GM21529 (cell line): ENCODE results near the gene CADM1.

Source experiments
- ATAC-seq: cut with Tn5 transposase; IDR thresholded peaks from one replicate; pipeline ENCODE4 v1.9.1; 2021; ENCODE audit not compliant: unreplicated experiment

CADM1 gene

DNA sequence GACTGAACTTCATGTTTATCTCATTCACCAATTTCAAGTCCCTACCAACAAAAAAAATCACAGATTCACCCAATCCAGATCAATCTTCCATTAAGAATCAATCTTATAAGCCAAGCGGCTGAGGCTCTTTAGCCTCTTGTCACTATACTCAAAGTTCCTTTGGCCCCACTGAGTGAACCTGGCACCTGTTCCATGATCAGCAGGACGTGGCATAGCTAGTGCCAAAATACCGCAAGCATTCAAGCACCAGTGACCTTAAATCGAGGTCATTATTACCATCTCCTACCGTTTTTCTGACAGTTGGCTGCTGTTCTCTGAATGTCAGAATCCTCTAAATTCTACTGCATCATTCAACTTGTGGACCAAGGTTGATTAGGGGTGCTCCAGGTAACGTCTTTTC lies 141.2 kb downstream of the CADM1 start:
- ATAC-seq, result no peak

DNA sequence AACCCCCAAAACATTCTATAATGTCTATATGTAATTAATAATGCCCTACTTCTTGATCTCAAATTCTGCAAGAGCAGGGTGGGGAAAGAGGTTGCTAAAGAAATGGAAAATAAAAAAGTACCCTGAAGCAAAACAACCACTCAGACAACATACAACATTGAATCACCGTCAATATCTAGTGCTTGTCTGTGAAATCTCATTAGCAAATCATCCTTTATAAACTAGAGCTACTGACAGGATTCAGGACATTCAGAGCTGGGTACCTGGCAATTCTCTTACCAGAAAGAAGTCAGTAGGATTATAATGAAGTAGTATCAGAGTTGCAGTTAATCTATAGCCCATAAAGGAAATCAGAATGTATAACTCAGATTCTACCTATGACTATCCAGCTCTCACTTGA lies 143.2 kb downstream of the CADM1 start:
- no peak for ATAC-seq

DNA sequence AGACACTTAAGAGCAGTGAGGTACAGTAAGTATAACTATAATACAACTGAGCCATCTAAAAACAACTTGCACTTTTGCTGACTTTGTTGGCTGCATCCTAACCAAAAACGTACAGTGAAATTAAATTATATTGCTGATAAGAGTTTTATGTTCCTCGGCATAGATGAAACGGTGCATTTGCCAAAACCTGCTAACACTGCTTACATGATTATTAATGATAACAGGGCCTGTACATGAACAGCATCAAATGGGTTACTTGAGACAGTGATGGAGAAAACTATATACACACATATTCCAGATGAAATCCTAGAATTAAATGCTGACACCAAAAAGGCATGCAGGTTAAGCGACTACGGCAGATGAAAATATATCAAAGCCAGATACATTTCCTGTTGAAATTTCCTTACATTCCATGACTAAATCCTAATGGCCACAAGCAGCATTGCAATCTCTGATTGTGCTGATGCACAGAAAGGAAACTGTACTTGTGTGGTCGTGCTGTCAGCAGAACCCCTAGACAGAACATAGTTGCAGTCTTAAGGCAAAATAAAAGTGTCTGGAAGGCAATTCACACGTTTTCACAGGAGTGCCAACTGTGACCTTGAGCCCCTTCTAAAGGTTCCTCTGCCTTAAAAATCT lies 143.9 kb downstream of the CADM1 start:
- ATAC-seq, result no peak

DNA sequence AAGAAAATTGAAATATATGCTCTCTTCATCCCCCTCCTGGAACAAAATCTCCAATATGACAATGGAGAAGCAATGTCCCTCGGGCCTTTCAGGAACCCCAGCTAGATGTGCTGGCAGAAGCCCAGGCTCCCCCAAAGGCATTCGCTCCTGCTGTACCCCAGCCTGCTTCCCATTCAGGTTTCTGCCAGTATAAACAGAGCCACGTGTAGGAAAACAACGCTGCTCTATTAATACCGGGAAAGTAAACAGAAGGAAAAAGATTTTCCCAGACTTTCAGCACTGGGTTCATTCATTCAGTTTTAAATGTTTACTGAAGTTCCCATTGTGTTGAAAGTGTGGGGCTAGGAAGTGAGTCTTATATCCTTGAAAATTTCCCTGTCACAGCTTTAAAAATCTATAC lies 147.1 kb downstream of the CADM1 start:
- ATAC-seq, result no peak

DNA sequence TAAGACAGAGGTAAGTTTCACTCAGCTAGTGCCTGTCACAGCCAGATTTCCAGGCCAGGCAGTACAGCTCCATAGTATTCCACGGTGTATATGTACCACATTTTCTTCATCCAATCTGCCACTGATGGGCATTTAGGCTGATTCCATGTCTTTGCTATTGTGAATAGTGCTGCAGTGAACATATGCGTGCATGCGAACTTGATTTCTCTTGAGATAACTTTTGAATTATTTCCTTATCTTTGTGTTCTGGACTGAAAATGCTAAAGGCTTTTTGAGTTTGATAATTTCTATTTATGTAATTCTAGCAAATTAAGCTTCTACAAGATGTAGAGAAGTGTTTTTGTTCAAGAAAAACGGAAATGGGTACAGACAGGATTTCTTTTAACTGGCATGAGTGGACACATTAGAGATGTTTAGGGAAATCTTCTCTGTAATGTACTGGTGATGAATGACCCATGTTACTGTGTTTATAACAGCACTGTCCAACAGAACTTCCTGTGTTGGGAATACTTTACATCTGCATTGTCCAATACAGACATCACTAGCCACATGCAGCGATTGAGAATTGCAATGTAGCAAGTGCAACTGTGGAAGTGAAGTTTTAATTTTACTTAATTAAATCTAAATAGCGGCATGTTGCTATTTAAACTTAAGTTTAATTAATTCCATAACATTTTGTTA lies 151.3 kb downstream of the CADM1 start:
- ATAC-seq, result no peak

DNA sequence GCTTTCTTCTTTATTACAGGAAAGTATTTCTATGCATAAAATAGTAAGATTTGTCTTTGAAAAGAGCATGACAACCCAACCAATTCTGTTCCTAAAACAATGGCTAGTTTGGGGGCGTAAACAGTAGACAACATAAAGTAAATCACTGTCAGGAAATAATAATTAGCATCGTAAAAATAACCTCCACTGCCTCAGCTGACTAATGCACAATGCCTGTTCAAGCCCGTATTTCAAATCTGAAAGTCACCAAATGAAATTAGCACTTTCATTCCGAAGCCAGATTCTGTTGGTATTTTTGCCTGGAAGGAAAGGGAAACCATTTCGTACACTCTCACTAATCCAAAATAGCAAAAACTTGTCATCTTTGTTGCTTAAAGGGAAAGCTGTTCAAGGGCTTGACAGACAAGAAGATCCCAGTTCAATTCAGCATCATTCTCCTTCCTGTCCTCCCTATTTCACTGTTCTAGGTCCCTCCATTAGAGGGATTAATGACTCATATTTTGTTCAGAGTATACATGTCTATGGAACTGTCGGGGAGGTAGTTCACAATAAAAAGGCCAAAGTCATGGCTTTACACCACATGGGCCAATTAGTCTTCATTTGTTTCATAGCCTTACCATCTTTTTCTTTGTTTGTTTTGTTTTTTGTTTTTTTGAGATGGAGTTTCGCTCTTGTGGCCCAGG lies 154.7 kb downstream of the CADM1 start:
- ATAC-seq, result no peak

DNA sequence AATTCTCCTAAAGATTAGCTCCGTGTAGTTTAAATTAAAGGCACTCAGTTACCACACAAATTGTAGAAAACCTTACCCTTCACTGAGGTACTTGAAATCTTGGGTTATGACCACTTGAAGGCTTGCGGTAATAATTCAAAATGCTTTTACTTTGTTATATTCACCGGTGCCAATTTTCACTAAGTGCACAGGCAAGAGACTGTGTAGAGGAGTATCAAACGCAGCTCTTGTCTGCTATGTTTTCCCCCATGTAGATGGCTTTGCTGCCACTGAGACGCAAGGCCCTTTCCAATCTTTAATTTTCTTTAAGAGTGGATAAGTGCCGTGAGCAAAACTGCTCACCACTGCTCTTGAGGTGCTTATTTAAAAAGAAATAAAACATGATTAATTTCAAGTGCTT lies 155.8 kb downstream of the CADM1 start:
- ATAC-seq, result no peak

DNA sequence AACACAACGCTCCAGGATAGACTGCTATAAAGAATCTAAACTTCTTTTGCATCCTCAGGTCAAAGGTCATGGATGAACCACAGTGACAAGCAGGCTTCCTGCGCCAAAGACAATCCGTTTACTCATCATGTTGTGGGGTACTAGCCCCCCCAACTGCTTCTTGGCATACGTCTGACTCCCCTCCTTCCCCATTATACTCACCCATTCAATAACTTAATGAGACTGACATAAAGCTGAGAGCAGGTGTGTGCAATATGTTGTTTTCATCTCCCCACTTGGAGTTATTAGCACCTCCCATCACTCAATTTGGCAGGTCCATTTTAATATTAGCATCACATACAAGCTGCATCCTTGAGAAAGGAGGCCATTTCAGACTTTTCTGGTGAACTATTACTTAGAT lies 157.1 kb downstream of the CADM1 start:
- no peak for ATAC-seq

DNA sequence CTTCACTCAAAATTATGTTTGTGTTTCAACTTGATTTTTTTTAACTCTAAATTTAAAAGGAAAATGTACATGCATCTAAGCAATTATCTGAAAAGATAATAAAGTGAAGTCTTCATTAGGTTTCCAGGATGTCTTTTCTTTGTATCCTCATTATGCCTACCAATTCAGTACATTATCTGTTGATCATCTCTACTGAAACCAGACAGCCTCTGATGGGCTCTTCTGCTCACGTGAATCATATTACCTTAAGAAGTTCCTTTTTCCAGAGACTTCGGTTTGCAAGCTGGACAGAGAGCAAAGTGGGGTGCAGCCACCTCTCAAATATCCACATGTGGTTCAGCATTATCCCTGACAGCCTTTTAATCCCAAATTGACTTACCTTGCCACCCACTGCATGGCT lies 158.4 kb downstream of the CADM1 start:
- no peak for ATAC-seq

DNA sequence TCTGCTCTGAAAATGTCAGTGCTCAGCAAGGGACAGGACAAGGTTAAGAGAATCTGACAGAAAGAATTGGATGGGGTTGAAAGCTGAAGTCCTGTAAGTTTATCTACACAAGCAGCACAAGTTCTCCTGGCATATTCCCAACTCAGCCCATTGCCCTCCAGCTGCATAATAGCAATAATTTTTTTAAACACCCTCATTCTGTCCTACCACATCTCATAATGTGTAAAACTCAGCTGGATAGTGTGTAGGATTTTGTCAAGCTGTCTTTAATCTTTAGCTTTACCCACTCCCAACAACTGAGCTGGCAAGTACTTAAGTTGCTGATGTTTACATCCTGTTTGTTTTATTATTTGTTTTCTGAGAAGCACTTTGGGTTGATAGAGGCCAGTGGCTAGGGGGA lies 158.9 kb downstream of the CADM1 start:
- ATAC-seq, result no peak

DNA sequence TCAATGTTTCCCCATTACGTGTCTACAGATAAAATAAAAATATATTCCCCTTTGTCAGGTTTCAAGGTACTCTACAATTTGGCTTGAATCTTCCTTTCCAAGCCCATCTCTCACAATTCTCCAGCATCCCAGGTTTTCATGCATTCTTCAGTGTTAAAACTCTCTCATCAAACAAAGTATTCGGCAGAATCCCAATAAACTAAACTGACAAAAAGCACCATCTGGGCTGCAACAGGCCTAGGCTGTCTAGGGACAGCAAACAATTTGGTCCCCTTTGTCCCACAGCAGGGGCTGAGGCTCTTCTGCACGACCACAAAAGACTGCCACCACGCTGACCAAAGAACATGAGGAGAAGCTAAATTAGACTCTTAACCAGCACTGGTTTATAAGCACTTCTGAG lies 159.4 kb downstream of the CADM1 start:
- no peak for ATAC-seq

DNA sequence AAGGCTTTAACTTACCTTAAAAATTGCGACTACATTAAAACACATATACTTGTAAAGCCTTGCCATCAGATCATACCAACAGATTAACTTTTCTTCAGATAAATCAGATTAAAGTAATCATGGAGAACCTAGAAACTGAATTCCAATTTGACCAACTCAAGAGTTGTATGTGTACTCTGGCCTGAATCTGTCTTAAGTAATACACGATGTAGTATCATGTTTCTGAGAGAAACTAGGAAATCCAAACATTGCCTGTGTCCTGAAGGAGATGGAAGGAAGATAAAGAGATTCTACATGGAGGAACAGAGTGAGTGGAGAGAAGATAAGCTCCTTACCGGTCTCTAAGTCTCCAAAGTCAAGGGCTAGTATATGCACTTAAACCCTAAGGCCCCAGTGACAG lies 162.1 kb downstream of the CADM1 start:
- no peak for ATAC-seq

DNA sequence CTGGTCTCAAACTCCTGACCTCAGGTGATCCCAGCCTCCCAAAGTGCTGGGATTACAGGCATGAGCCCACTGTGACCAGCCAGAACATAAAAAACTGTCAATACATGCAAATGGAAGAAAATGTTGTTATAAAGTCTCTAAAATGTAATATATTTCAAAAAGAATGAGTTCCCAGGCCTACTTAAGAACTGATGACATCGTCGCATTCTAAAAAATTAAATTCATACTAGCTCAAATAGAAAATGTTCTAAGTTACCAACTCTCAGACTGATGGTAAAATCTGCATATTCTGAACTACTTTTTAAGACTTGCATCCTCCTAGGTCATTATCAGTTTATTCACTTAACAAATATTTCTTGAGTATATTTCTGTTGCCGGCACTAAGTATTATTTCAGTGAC lies 163.3 kb downstream of the CADM1 start:
- ATAC-seq, result no peak

DNA sequence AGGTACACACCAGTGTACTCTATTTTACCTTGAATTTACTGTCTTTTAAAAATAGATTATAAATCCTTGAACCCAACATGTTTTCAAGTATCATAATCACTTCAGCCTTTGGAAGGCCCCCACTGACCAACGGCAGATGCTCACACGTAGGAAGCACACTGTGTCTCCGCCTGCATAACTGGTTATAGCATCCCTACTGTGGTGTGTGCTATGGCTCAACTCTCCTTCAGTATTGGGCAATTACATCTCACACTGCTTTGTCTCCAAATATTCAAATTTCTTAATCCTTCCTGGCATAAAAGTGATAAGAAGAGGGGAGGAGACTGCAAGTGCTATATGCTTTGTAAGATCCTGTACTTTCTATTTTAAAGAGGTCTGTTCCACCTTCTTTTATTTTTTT lies 165.7 kb downstream of the CADM1 start:
- ATAC-seq, result no peak

DNA sequence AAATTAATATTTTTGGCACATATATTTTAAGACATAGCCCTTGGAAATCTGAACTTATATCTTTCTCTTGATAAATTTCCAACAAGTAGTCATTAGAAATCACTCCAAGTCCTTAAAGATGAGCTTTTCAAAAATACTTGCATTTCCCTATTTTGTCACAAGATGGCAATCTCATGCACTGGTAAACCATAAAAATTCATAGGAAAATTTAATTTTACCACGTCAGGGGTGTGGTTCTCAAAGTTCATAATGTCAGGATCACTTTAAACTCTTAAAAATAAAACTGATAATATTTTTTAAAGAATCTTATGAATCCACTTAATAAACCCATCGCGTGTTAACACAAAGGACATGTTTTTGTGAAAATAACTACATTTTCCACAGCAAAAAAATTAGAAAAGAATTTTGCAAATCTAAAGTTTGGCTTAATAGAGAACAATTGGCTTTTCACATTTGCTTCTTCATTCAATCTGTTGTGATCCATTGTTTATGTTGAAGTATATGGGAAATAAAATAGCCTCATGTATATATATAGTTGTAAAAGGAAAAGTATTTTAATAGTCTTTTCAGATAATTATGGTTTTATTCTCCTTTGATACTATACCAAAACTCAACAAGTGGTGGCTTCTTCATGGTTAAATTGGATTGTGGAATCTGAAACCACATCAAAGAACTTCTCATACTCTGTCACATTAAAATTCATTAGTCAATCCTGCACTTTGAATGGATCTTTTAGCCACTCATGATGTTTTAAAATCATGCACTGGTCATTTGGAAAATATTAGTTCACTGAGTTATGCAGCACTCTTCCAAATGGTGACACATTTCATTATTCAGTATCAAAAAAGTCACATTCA lies 169.1 kb downstream of the CADM1 start:
- ATAC-seq, result no peak

DNA sequence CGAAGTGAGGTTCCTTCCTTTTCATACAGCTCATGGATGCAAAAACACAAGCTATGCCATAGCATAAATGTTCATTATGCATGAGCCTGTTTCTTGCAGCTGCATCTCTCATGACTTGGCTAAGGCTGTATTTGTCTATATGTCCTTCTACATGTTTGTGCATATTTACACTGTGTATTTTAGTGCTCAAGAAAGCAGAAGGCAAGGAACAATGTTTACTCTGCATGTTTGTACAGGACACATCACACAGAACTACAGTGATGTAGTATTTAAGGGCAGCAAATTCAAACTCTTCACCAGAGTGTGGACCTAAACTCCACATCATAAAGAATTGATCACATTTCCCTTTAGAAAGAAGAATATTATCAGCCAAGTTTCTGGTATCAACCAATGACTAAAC lies 170.3 kb downstream of the CADM1 start:
- ATAC-seq, result no peak

DNA sequence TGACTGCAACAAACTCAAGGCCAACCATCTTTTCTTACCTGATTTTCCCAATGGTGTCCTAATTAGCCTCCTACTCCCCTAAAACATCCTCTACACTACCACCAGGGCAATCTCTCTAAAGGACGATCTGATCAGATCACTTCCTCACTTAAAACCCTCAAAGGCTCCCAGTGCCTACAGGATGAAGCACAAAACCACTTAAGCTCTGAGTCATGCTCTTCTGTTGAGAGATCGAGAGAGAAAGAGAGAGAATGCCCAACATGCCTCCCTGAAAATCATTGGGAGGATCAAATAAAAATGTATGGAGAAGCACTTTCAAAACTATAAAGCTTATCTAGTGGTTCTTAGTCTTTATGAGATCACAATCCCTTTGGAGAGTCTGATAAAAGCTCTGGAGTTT lies 171.1 kb downstream of the CADM1 start:
- no peak for ATAC-seq

DNA sequence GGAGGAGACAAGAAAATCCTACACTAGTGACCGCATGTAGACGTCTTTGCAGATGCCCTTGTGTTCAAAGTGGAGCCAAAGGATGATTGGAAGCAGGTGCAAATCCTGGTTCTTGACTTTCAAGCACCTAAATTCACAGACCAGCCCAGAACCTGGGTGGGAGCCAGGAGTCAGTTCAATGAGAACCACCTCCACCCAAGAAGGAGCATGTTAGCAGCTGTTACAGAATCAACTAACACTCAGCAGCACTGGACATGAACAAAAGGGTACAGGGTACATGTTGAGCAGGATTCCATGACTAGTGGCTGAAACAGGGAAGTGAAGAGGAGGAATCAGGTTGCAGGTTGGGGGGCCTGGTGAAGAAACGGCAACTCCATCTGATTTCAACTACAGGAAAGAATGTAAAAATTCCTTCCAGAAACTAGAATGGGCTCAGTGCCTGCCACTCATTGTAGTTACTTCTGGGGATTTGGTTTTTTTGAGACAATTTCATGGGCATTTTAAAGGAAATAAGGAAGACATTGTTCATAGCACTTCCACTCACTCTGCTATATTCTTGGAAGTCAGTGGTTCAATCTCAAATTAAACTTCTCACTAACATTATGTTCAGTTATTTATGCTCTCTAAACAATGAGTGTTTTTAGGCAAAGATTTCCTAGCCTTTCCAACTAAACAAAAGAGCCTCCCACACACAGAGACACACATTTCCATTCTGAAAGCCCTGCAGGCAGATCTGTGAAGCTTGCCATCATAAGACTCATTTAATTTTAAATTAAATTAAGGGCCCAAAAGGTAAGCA lies 173.3 kb downstream of the CADM1 start:
- ATAC-seq, result no peak

DNA sequence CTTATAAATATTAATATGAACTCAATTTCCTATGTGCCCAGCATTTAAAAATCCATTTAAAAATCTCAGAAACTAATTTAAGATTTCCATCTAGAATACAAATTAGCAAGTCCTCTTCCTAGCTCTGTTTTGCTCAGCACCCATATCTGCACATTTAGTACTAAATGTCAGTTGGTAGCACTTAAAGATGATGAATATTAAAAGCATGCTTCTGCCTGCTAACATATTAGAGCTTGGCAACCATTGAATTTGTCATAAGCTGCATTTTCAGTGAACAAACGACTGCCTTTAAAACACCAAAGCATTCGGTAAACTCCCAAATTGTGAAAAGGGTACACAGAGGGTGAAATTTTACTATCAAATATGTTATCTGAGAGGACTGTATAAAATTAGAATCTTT lies 177.7 kb downstream of the CADM1 start:
- no peak for ATAC-seq

DNA sequence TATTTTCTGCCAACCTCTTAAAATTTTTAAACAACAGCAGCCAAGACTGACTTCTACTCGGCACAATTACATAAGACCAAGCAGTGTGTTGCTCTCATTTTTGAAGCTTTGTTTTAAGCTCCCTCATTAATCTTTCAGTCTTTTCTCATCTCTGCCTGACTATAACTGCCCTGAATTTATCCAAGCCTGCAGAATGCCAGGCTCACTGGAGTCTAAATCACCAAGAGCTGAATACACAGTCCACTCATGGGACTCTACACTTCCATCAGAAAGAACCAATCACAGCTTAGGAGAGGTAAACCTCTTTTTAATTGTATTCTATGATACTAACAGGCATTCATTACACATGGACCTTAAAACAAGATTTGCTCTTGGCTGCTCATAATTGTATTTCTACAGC lies 178.7 kb downstream of the CADM1 start:
- ATAC-seq, result no peak
